ENCODE results near the gene NR2E3. TPM values are rescaled to one million over a fixed set of nuclear protein-coding genes. Genes with fewer than 3 reads are reported as not detected.

The NR2E3 gene
- total RNA-seq = not detected in 2 replicates

GRCh38 chr15:71810256-71811035 is at the start of gene NR2E3:
Gene NR2E3 (plus strand): TSS chr15:71810554. CDS start chr15:71810744, 190 bp downstream.

Data from epithelial cell of alveolus of lung (primary cell).